Natural killer cell treated with Interleukin-12 subunit alpha and Interleukin-12 subunit beta and Interleukin-15 and Interleukin-18, amount 100 ng/mL, for 72 hours (primary cell): ENCODE results near the gene RSPH6A. TPM values are rescaled to one million over a fixed set of nuclear protein-coding genes. Genes with fewer than 3 reads are reported as not detected.

ENCODE experiments used
- ATAC-seq, 2 donors: fragments of 150-1000 bp; cut with Tn5 transposase in 1 of 2; sonication (Bioruptor Pico), chemical (Tn5 transposase) in 1 of 2; 2 replicates each; pipeline ENCODE4 v1.10.0; 2021
- DNase-seq: peaks from one replicate; pipeline ENCODE4 v3.0.0; 2022; ENCODE audit warnings: low spot score
- H3K27ac Mint-ChIP-seq, 2 donors: 1 replicate in 1 of 2; 2 replicates in 1 of 2; pipeline ENCODE4 v1.8.0; 2022; ENCODE audit warnings: mixed read lengths in 2 of 2, mild to moderate bottlenecking in 1 of 2, moderate library complexity in 1 of 2
- H3K27me3 Mint-ChIP-seq, 2 donors: 1 replicate in 1 of 2; 2 replicates in 1 of 2; pipeline ENCODE4 v1.8.0; 2022; ENCODE audit warnings: mixed read lengths in 2 of 2
- H3K36me3 Mint-ChIP-seq: one replicate; pipeline ENCODE4 v1.8.0; 2022; ENCODE audit warnings: mixed read lengths
- H3K4me1 Mint-ChIP-seq, 2 donors: 1 replicate in 1 of 2; 2 replicates in 1 of 2; pipeline ENCODE4 v1.8.0; 2022; ENCODE audit warnings: low read depth in 2 of 2, mixed read lengths in 2 of 2, mild to moderate bottlenecking in 1 of 2
- H3K4me3 Mint-ChIP-seq: one replicate; pipeline ENCODE4 v1.8.0; 2022; ENCODE audit warnings: mixed read lengths
- H3K9me3 Mint-ChIP-seq: 2 replicates; pipeline ENCODE4 v1.8.0; 2022; ENCODE audit warnings: mixed read lengths
- total RNA-seq, 2 donors: library from RNA; stranded (reverse); gene quantifications; one replicate each; pipeline ENCODE4 v1.2.3, GENCODE V29; 2022

Gene RSPH6A
- total RNA-seq, 2 donors from 2014 or later: 0.38 to 0.98 TPM

DNA sequence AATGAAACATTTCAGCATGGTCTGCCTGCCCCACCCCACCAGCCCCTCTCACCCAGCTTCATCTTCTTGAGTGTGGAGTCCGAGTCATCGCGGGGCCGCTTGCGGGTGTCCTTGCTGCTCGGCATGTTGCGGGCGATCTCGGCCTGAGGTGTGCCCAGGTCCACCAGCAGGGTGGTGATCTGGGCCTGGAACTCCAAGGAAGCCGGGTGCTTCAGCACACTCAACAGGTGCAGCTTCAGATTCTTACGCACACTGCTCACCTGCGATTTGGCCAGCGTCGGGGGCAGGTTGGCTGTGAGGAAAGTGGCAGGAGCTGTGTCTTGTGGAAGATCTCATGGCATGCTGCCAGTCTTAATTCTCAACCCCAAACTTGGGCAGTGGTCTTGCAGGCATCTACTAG lies 27.1 kb upstream of the RSPH6A start:
- Mint-ChIP-seq H3K27me3 (no peaks in the 10 kb centered on the region), H3K9me3 (no peaks in the 10 kb centered on the region), H3K27ac (no peak overlapping the region)

DNA sequence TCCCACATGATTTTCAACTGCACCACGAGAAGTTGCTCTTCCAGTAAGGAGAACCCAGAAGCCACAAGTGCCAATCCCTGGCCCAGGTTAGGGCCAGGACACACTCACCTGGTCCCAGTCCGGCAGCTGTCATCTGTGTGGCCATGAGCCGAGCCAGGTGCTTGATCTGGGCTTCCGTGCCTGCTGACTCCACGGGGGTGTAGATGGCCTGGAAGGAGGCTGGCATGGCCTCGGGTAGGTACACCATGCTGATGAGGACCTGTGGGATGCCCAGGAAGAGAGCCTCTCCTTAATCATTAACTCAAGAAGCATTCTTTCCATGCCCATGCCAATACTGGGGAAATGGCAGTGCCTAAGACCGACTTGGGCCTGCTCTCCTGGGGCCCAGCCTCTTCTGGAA lies 19.9 kb upstream of the RSPH6A start:
- H3K36me3 Mint-ChIP-seq: peaks cover 31% of the 10 kb centered on the region

More for the DNA sequence above, 27.1 kb upstream of the RSPH6A start:
- ATAC-seq (no peak), DNase-seq (peak; percentile 13)
- H3K4me3 Mint-ChIP-seq: no peak overlapping the region
- H3K4me1 Mint-ChIP-seq: peaks cover 4 to 5% of the 10 kb centered on the region in 2 donors
- peaks cover 16% of the 10 kb centered on the region for H3K36me3 Mint-ChIP-seq

DNA sequence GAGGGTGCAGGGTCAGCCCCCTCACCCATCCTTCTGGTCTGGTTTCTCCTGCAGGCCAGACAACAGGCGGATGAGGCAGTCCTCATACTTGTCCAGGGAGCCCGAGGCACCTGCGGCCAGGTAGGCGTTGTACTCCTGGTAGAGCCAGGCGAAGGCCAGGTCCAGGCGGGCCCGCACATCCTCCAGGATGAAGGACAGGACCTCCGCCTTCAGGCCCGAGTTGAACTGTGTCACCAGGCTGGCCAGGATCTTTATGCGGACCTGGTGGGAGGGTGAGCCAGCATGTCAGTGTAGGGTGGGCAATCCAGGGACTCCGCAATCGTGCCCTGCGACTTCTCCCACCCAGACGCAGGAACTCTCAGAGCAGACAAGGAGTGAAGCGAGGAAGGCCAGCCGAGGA lies 13.8 kb upstream of the RSPH6A start:
- Mint-ChIP-seq H3K27ac (no peak overlapping the region), H3K27me3 (no peaks in the 10 kb centered on the region), H3K9me3 (no peaks in the 10 kb centered on the region), H3K36me3 (peaks cover 25% of the 10 kb centered on the region), H3K4me1 (peaks cover 0 to 14% of the 10 kb centered on the region in 2 donors), H3K4me3 (no peak overlapping the region)
- DNase-seq (peak; percentile 44), ATAC-seq (no peak)

More for the DNA sequence above, 19.9 kb upstream of the RSPH6A start:
- no peak overlapping the region for H3K27ac Mint-ChIP-seq
- H3K27me3 Mint-ChIP-seq: no peaks in the 10 kb centered on the region
- H3K4me1 Mint-ChIP-seq: peaks cover 0 to 3% of the 10 kb centered on the region in 2 donors
- DNase-seq (no peak), ATAC-seq (no peak)
- H3K4me3 Mint-ChIP-seq: no peak overlapping the region
- no peaks in the 10 kb centered on the region for H3K9me3 Mint-ChIP-seq

GRCh38 chr19:45828523-45828922 lies 13.4 kb upstream of the RSPH6A start:
- H3K27me3 Mint-ChIP-seq: no peaks in the 10 kb centered on the region
- H3K4me1 Mint-ChIP-seq: peaks cover 0 to 14% of the 10 kb centered on the region in 2 donors
- H3K27ac Mint-ChIP-seq: peak overlapping the region in 1 of 2 donors; percentile 34
- peaks cover 25% of the 10 kb centered on the region for H3K36me3 Mint-ChIP-seq
- H3K9me3 Mint-ChIP-seq: no peaks in the 10 kb centered on the region
- H3K4me3 Mint-ChIP-seq: no peak overlapping the region
- DNase-seq (no peak), ATAC-seq (no peak)

GRCh38 chr19:45827459-45828093 lies 12.5 kb upstream of the RSPH6A start:
- Mint-ChIP-seq H3K36me3 (peaks cover 25% of the 10 kb centered on the region), H3K4me1 (peaks cover 0 to 14% of the 10 kb centered on the region in 2 donors), H3K27me3 (no peaks in the 10 kb centered on the region), H3K9me3 (no peaks in the 10 kb centered on the region), H3K4me3 (no peak overlapping the region), H3K27ac (no peak overlapping the region)
- DNase-seq (no peak), ATAC-seq (no peak)

DNA sequence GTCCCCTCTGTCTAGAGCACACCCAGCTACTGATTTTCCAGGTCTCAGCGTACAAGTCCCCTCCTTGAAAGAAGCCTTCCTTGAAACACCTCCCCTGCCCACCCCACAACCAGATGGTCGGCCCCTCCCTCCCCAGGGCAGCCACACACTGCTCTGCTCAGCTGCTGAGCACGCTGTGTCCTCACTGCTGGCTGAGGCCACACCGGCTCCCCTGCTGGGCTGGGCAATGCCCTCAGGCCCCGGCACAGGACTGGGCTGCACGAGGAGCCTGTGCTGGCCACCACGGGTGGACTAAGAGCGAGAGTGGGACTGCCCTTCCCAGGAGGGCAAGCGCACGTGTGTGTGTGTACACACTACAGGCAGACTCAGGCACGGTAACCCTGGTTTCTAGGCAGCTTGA lies 11.8 kb upstream of the RSPH6A start:
- H3K36me3 Mint-ChIP-seq: peaks cover 25% of the 10 kb centered on the region

GRCh38 chr19:45825917-45826893 lies 11.1 kb upstream of the RSPH6A start:
- no peak for DNase-seq
- no peak for ATAC-seq
- no peak overlapping the region for H3K4me3 Mint-ChIP-seq
- no peaks in the 10 kb centered on the region for H3K9me3 Mint-ChIP-seq
- H3K27ac Mint-ChIP-seq: no peak overlapping the region
- H3K36me3 Mint-ChIP-seq: peaks cover 20% of the 10 kb centered on the region
- peaks cover 0 to 14% of the 10 kb centered on the region in 2 donors for H3K4me1 Mint-ChIP-seq
- no peaks in the 10 kb centered on the region for H3K27me3 Mint-ChIP-seq

More for the DNA sequence above, 11.8 kb upstream of the RSPH6A start:
- ATAC-seq (no peak), DNase-seq (no peak)
- Mint-ChIP-seq H3K4me1 (peaks cover 0 to 14% of the 10 kb centered on the region in 2 donors), H3K9me3 (no peaks in the 10 kb centered on the region), H3K27me3 (no peaks in the 10 kb centered on the region), H3K27ac (no peak overlapping the region), H3K4me3 (no peak overlapping the region)

DNA sequence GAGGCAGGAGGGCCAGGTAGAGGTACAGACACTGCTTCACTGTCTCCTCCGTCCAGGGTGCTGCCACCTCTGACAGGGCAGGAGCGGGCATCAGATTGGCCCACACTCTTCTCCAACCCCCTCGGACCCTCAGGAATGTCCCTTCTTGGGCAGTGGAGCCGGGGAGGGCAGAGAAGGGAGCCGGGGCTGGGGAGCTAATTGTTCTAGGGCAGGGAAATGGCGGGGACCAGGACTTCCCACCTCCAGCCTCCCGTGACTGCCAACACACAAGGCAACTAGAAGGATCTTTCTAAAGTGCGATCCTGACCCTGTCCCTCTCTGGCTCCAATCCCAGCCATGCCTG lies 10.1 kb upstream of the RSPH6A start:
- Mint-ChIP-seq H3K36me3 (peaks cover 17% of the 10 kb centered on the region), H3K4me1 (peaks cover 0 to 13% of the 10 kb centered on the region in 2 donors), H3K4me3 (no peak overlapping the region), H3K9me3 (no peaks in the 10 kb centered on the region), H3K27ac (no peak overlapping the region), H3K27me3 (no peaks in the 10 kb centered on the region)
- DNase-seq: no peak
- ATAC-seq: no peak

GRCh38 chr19:45824531-45825262 lies 9.6 kb upstream of the RSPH6A start:
- no peak overlapping the region for H3K27ac Mint-ChIP-seq
- no peak for ATAC-seq
- no peaks in the 10 kb centered on the region for H3K27me3 Mint-ChIP-seq

DNA sequence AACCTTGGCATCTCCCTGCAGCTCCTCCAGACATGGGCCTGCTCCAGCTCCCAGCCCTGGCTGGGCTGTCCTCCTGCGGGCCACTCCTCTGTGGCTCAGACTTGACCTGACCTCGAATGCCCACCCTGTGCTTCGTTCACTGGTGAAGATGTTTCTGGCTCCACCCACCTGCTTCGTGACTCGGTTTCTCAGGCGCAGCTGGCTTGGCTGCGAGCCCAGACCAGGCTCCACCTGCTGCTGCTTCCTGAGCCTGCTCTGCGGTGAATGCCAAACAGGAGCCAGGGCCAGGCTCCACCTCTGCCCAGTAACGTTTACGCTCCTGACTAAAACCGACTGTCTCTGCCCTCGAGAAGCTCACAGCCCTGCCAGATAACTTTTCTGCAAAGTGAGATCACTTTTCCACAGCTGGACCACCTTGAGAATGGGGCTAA lies 8.9 kb upstream of the RSPH6A start:
- peaks cover 0 to 11% of the 10 kb centered on the region in 2 donors for H3K4me1 Mint-ChIP-seq

More at GRCh38 chr19:45824531-45825262, 9.6 kb upstream of the RSPH6A start:
- no peak overlapping the region for H3K4me3 Mint-ChIP-seq
- H3K9me3 Mint-ChIP-seq: no peaks in the 10 kb centered on the region
- H3K4me1 Mint-ChIP-seq: peaks cover 0 to 11% of the 10 kb centered on the region in 2 donors
- DNase-seq: no peak
- peaks cover 14% of the 10 kb centered on the region for H3K36me3 Mint-ChIP-seq

DNA sequence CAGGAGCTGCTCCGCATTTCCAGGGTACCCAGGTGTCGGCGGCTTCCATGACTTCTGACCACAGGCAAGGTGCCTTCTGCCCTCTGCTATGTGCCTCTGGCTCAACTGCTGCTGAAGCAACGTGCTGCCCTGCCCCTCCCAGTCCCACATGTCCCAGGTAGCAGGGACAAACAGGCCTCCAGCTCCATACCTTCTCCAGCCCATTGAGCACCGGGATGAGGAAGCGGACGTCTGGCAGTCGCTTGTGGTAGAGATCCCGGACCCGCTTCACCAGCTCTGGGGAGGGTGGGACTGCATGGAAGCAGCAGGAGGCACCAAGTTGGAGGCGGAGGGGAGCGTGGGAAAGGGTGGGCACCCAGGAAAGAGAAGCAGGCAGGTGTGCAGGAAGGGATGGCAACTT lies 8.1 kb upstream of the RSPH6A start:
- Mint-ChIP-seq H3K4me1 (peaks cover 0 to 8% of the 10 kb centered on the region in 2 donors), H3K9me3 (no peaks in the 10 kb centered on the region), H3K27ac (no peak overlapping the region), H3K4me3 (no peak overlapping the region), H3K36me3 (peaks cover 8% of the 10 kb centered on the region), H3K27me3 (no peaks in the 10 kb centered on the region)
- ATAC-seq (no peak), DNase-seq (no peak)

More for the DNA sequence above, 8.9 kb upstream of the RSPH6A start:
- no peaks in the 10 kb centered on the region for H3K27me3 Mint-ChIP-seq
- ATAC-seq: no peak
- no peak for DNase-seq
- no peak overlapping the region for H3K27ac Mint-ChIP-seq
- H3K36me3 Mint-ChIP-seq: peaks cover 14% of the 10 kb centered on the region
- no peak overlapping the region for H3K4me3 Mint-ChIP-seq
- H3K9me3 Mint-ChIP-seq: no peaks in the 10 kb centered on the region

GRCh38 chr19:45822716-45823115 lies 7.6 kb upstream of the RSPH6A start:
- DNase-seq (no peak), ATAC-seq (no peak)
- H3K4me3 Mint-ChIP-seq: no peak overlapping the region
- H3K9me3 Mint-ChIP-seq: no peaks in the 10 kb centered on the region
- H3K36me3 Mint-ChIP-seq: peaks cover 6% of the 10 kb centered on the region
- peaks cover 0 to 8% of the 10 kb centered on the region in 2 donors for H3K4me1 Mint-ChIP-seq
- no peaks in the 10 kb centered on the region for H3K27me3 Mint-ChIP-seq
- no peak overlapping the region for H3K27ac Mint-ChIP-seq

GRCh38 chr19:45821570-45821969 lies 6.5 kb upstream of the RSPH6A start:
- H3K36me3 Mint-ChIP-seq: no peaks in the 10 kb centered on the region
- DNase-seq (no peak), ATAC-seq (no peak)
- no peak overlapping the region for H3K4me3 Mint-ChIP-seq
- no peaks in the 10 kb centered on the region for H3K27me3 Mint-ChIP-seq
- no peaks in the 10 kb centered on the region for H3K9me3 Mint-ChIP-seq
- H3K4me1 Mint-ChIP-seq: peaks cover 5% of the 10 kb centered on the region in 2 donors
- peak overlapping the region in 1 of 2 donors; percentile 29 for H3K27ac Mint-ChIP-seq
